Globus pallidus (tissue), 1 donor: ENCODE results near the gene MACROD2.

Experiments used
- DNase-seq: peaks from one replicate; pipeline ENCODE4 v3.0.0-alpha.2; 2015; ENCODE audit warnings: low spot score

MACROD2 gene

GRCh38 chr20:14816471-14816870, 821.2 kb downstream of the MACROD2 start:
- no peak for DNase-seq

- no peak for DNase-seq
These were observed 821.8 kb downstream of the MACROD2 start for GRCh38 chr20:14817101-14817500.

- no peak for DNase-seq
These were observed 825.5 kb downstream of the MACROD2 start for GRCh38 chr20:14820771-14821170.

- DNase-seq = no peak
These were observed 825.9 kb downstream of the MACROD2 start for GRCh38 chr20:14821251-14821650.

- no peak for DNase-seq
These were observed 829.7 kb downstream of the MACROD2 start for GRCh38 chr20:14824996-14825395.

GRCh38 chr20:14826543-14827313, 831.4 kb downstream of the MACROD2 start:
- no peak for DNase-seq

- DNase-seq = no peak
These were observed 833.1 kb downstream of the MACROD2 start for GRCh38 chr20:14828459-14828858.

- DNase-seq = no peak
These were observed 834.6 kb downstream of the MACROD2 start for GRCh38 chr20:14829906-14830305.

GRCh38 chr20:14830466-14830865, 835.1 kb downstream of the MACROD2 start:
- no peak for DNase-seq

- DNase-seq = no peak
These were observed 835.6 kb downstream of the MACROD2 start for GRCh38 chr20:14830899-14831298.

- DNase-seq = no peak
These were observed 837.3 kb downstream of the MACROD2 start for GRCh38 chr20:14832630-14833029.

GRCh38 chr20:14838663-14839628, 843.6 kb downstream of the MACROD2 start:
- no peak for DNase-seq

GRCh38 chr20:14845199-14846160, 850.2 kb downstream of the MACROD2 start:
- DNase-seq = no peak

GRCh38 chr20:14848806-14849205, 853.5 kb downstream of the MACROD2 start:
- DNase-seq = no peak

GRCh38 chr20:14853079-14853478, 857.8 kb downstream of the MACROD2 start:
- DNase-seq = no peak

GRCh38 chr20:14855171-14855570, 859.9 kb downstream of the MACROD2 start:
- DNase-seq = no peak

- no peak for DNase-seq
These were observed 864.3 kb downstream of the MACROD2 start for GRCh38 chr20:14859627-14860026.

- no peak for DNase-seq
These were observed 865.1 kb downstream of the MACROD2 start for GRCh38 chr20:14860410-14860814.

GRCh38 chr20:14861028-14861699, 865.8 kb downstream of the MACROD2 start:
- DNase-seq = no peak

GRCh38 chr20:14865169-14865568, 869.9 kb downstream of the MACROD2 start:
- no peak for DNase-seq

- DNase-seq = no peak
These were observed 870.4 kb downstream of the MACROD2 start for GRCh38 chr20:14865731-14866130.
